Measurements from ENCODE around the gene ZMYND11.

DNA sequence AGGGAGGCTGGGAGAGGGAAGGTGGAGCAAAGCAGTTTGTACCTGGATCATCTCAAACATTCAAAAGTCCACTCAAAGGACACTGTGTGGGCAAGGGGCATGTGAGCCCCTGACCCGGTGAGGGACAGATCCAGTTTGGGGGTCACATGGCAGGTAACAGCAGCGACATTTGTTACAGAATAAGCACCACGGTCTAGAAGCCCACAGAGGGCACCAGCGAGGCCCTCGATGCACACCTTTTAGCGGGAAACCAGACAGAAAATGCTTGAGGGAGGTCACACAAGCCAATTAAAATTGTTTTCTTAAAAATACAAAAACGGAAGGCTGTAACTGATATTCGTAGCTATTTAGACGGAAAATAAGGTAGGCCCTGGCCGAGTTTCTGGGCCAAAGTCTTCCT, 144.4 kb downstream of the ZMYND11 start:
- TF ChIP-seq, protein P1, sequence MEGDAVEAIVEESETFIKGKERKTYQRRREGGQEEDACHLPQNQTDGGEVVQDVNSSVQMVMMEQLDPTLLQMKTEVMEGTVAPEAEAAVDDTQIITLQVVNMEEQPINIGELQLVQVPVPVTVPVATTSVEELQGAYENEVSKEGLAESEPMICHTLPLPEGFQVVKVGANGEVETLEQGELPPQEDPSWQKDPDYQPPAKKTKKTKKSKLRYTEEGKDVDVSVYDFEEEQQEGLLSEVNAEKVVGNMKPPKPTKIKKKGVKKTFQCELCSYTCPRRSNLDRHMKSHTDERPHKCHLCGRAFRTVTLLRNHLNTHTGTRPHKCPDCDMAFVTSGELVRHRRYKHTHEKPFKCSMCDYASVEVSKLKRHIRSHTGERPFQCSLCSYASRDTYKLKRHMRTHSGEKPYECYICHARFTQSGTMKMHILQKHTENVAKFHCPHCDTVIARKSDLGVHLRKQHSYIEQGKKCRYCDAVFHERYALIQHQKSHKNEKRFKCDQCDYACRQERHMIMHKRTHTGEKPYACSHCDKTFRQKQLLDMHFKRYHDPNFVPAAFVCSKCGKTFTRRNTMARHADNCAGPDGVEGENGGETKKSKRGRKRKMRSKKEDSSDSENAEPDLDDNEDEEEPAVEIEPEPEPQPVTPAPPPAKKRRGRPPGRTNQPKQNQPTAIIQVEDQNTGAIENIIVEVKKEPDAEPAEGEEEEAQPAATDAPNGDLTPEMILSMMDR (tag by site-specific recombination; IDR thresholded peaks at IDR 0.05) = no peak
- no peak for TF ChIP-seq SP7 (tag by site-specific recombination; IDR thresholded peaks at IDR 0.05)
- TF ChIP-seq YY1 (tag by site-specific recombination; IDR thresholded peaks at IDR 0.05) = no peak
